ENCODE data around the gene RNF44.
"Not testable (repeated sequence)": the region's sequence is repeated elsewhere in the genome, so short reads cannot be mapped to it uniquely, and the experiment has no call there.

The RNF44 gene

DNA sequence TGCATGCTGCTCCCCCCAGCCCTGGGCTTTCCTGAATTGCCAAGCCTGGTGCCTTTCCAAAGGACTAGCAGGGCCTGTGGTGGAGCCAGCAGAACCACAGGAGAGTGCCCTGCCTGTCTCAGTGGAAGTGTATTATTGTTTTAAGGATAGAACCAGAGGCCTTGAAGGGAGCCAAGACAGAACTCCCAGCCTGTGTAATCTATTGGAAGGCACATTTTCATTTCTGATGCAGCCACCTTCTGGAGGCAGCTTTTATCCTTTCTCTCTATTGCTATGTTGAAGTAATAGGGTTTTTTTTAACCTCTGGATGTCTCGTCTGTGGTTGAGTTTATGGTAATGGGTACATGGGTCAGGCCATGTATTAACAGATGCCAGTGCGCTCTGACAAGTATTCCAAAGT, 29.3 kb downstream of the RNF44 start:
- no peak for TF ChIP-seq ZNF274 (IDR thresholded peaks at IDR 0.05; ENCODE audit: low read depth, low read length)
- H3K4me3 ChIP-seq (ENCODE audit: low read length), result no peak overlapping the region

- no peak for TF ChIP-seq ZNF274 (IDR thresholded peaks at IDR 0.05; ENCODE audit: low read depth, low read length)
- H3K4me3 ChIP-seq (ENCODE audit: low read length), result no peak overlapping the region
Measured at GRCh38 chr5:176503496-176503895, 33.7 kb downstream of the RNF44 start.

DNA sequence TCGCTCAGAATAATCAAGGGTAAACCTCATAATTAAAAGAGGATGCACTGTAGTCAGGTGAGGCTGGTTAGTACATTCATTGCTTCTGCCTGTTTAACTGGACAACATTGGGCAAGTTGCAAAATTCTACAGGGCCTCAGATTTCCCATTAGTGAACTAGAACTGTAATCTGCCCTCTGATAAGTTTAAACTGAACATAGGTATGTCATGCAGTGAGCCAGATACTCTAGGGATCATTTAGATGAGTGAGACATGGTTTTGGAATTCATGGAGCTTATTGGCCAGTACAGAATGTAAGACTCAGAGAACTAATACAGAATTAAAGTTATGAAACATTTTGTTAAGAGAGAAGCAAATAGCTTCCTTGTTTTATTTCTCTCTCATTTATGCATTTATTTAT, 35.9 kb downstream of the RNF44 start:
- H3K4me3 ChIP-seq (ENCODE audit: low read length), result no peak overlapping the region
- no peak for TF ChIP-seq ZNF274 (IDR thresholded peaks at IDR 0.05; ENCODE audit: low read depth, low read length)

DNA sequence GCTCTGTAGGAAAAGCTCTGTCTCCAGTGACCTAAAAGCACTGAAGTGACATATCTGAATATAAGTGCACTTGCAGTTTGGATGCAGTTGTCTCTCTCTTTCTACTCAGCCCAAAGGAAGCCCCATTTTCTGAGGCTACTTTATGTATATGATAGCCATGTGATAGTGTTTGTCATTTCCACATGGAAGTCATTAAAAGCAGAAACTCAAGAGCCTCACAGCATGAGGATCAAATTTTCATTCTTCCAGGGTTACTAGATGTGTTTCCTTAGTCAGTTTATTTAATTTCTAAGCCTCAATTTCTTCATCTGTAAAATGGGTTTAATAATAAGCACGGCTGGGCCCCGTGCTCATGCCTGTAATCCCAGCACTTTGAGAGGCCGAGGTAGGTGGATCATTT, 36.7 kb downstream of the RNF44 start:
- TF ChIP-seq ZNF274 (IDR thresholded peaks at IDR 0.05; ENCODE audit: low read depth, low read length), result no peak
- no peak overlapping the region for H3K4me3 ChIP-seq (ENCODE audit: low read length)

DNA sequence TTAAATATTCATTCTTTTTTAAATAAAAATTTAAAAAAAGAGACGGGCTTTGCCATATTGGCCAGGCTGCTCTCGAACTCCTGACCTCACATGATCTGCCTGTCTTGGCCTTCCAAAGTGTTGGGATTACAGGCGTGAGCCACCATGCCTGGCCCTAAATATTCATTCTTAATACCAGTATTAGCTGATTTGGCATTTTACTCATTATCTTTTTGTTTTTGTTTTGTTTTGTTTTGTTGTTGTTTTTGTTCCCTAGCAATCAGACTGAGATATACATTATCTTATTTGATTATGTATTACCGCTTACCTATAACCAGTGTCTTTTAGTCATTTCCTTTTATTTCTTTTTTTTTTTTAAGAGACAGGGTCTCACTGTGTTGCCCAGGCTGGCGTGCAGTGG, 37.9 kb downstream of the RNF44 start:
- TF ChIP-seq ZNF274 (IDR thresholded peaks at IDR 0.05; ENCODE audit: low read depth, low read length), result no peak

DNA sequence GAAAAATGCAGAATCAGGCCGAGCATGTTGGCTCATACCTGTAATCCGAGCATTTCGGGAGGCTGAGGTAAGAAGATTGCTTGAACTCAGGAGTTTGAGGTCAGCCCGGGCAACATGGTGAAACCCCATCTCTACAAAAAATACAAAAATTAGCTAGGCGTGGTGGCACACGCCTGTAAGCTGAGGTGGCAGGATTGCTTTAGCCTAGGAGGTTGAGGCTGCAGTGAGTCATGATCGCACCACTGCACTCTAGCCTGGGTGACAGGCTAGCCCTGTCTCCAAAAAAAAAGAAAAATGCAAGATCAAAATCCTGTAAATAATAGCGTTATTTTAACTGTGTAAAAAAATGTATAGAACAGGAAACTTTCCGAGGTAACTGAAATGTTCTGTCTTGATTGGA, 39.4 kb downstream of the RNF44 start:
- no peak overlapping the region for H3K4me3 ChIP-seq (ENCODE audit: low read length)
- no peak for TF ChIP-seq ZNF274 (IDR thresholded peaks at IDR 0.05; ENCODE audit: low read depth, low read length)

More for the DNA sequence above, 37.9 kb downstream of the RNF44 start:
- H3K4me3 ChIP-seq (ENCODE audit: low read length), result no peak overlapping the region

GRCh38 chr5:176492431-176492830, 44.8 kb downstream of the RNF44 start:
- H3K4me3 ChIP-seq (ENCODE audit: low read length), result no peak overlapping the region
- no peak for TF ChIP-seq ZNF274 (IDR thresholded peaks at IDR 0.05; ENCODE audit: low read depth, low read length)

GRCh38 chr5:176491901-176492300, 45.3 kb downstream of the RNF44 start:
- H3K4me3 ChIP-seq (ENCODE audit: low read length), result no peak overlapping the region
- no peak for TF ChIP-seq ZNF274 (IDR thresholded peaks at IDR 0.05; ENCODE audit: low read depth, low read length)

GRCh38 chr5:176491101-176491502, 46.1 kb downstream of the RNF44 start:
- H3K4me3 ChIP-seq (ENCODE audit: low read length), result no peak overlapping the region
- TF ChIP-seq ZNF274 (IDR thresholded peaks at IDR 0.05; ENCODE audit: low read depth, low read length), result no peak

DNA sequence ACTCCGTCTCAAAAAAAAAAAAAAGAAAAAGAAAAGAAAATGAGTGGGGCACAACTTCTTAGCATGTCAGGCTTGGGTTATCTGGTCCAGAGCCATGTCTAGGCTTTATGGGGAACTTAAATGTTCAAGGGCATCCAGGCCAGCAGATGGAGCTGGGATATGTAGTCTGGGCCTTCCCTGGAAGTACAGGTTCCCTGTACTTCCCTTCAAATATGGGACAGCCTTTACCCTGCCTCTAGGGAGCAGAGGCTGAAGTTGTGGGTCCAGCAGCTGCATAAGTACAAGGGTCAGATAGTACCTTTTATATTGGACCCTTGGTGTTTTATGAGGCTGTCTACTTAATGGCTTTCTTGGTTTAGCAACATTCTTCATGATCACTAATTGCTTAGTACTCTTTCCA, 46.9 kb downstream of the RNF44 start:
- TF ChIP-seq ZNF274 (IDR thresholded peaks at IDR 0.05; ENCODE audit: low read depth, low read length), result no peak
- H3K4me3 ChIP-seq (ENCODE audit: low read length), result no peak overlapping the region

GRCh38 chr5:176489077-176489476, 48.1 kb downstream of the RNF44 start:
- H3K4me3 ChIP-seq (ENCODE audit: low read length), result no peak overlapping the region
- TF ChIP-seq ZNF274 (IDR thresholded peaks at IDR 0.05; ENCODE audit: low read depth, low read length), result no peak

GRCh38 chr5:176487160-176487559, 50.0 kb downstream of the RNF44 start:
- H3K4me3 ChIP-seq (ENCODE audit: low read length), result not testable (repeated sequence)

DNA sequence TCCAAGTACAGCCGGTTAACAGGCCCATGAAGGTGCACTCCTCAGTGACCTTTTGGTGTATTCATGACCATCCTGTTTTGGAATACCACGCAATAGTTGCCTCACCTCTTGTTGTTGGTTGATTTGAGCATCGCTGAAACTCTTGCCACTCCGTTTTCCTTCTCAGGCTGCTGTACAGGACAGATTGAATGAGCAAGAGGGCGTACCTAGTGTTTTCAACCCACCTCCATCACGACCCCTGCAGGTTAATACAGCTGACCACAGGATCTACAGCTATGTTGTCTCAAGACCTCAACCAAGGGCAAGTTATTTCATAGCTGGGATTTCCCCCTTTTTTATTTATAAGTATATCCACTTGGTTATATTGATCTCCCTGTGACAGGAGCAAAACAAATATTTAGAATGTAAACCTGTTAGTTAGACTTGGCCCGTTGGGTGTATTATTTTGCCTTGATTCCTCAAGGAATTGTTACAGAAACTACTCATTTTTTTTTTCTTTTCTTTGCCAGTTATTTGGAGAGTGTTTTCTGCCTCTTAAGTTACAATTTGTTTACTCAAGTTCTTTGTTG, 50.9 kb downstream of the RNF44 start:
- no peak overlapping the region for H3K4me3 ChIP-seq (ENCODE audit: low read length)
- TF ChIP-seq ZNF274 (IDR thresholded peaks at IDR 0.05; ENCODE audit: low read depth, low read length), result no peak

GRCh38 chr5:176485176-176485575, 52.0 kb downstream of the RNF44 start:
- TF ChIP-seq ZNF274 (IDR thresholded peaks at IDR 0.05; ENCODE audit: low read depth, low read length), result no peak

GRCh38 chr5:176481711-176482110, 55.5 kb downstream of the RNF44 start:
- H3K4me3 ChIP-seq (ENCODE audit: low read length), result no peak overlapping the region
- no peak for TF ChIP-seq ZNF274 (IDR thresholded peaks at IDR 0.05; ENCODE audit: low read depth, low read length)

More at GRCh38 chr5:176485176-176485575, 52.0 kb downstream of the RNF44 start:
- no peak overlapping the region for H3K4me3 ChIP-seq (ENCODE audit: low read length)
